H1 (cell line): ENCODE data around the gene PAOX. TPM values are rescaled to one million over a fixed set of nuclear protein-coding genes. Genes with fewer than 3 reads are reported as not detected.
A peak's percentile ranks its signal among the peaks of the same experiment; 100 is the strongest.

Experiments
- CTCF ChIA-PET: fragments of 300-600 bp; sonication (Branson Sonifier 250); formaldehyde crosslinking; loops from one replicate; lab custom pipeline; 2021; ENCODE audit not compliant: partially characterized antibody; lab: Charles Lee
- POLR2A ChIA-PET: fragments of 300-600 bp; sonication (Branson Sonifier 250); formaldehyde crosslinking; loops from one replicate; lab custom pipeline; 2021; ENCODE audit warnings: inconsistent platforms; ENCODE audit not compliant: partially characterized antibody; lab: Charles Lee
- DNase-seq, 2 experiments: peaks; one replicate each; pipeline versions ENCODE4 v3.0.0 to v3.0.0-alpha.2; 2010 to 2022; ENCODE audit warnings: low spot score in 2 of 2, low read depth in 1 of 2, mixed read lengths in 1 of 2
- FAIRE-seq: peaks from 2 replicates; lab custom pipeline; 2011; peaks lifted over from hg19 to GRCh38; lab: Jason Lieb, UNC
- H2AFZ ChIP-seq: 2 replicates; pipeline ENCODE4 v1.8.1; 2012; ENCODE audit warnings: low read length, inconsistent platforms
- H2AK5ac ChIP-seq: 2 replicates; pipeline ENCODE4 v1.6.1; 2013; ENCODE audit warnings: low read depth, low read length
- H2BK120ac ChIP-seq: replicated peaks from 2 replicates; pipeline ENCODE3; 2013; ENCODE audit warnings: low read depth, low read length, inconsistent platforms
- H2BK12ac ChIP-seq: 2 replicates; pipeline ENCODE4 v1.6.1; 2013; ENCODE audit warnings: low read depth, low read length
- H2BK15ac ChIP-seq: 2 replicates; pipeline ENCODE4 v1.6.1; 2013; ENCODE audit warnings: low read length
- H2BK20ac ChIP-seq: 2 replicates; pipeline ENCODE4 v1.6.1; 2013; ENCODE audit warnings: low read length
- H2BK5ac ChIP-seq: 2 replicates; pipeline ENCODE4 v1.6.1; 2013; ENCODE audit warnings: low read depth, low read length
- H3K14ac ChIP-seq: 2 replicates; pipeline ENCODE4 v1.6.1; 2013; ENCODE audit warnings: inconsistent platforms; ENCODE audit not compliant: insufficient read length
- H3K18ac ChIP-seq: 2 replicates; pipeline ENCODE4 v1.6.1; 2013; ENCODE audit warnings: low read length; ENCODE audit errors: extremely low read depth
- H3K23ac ChIP-seq: 2 replicates; pipeline ENCODE4 v1.6.1; 2013; ENCODE audit warnings: inconsistent platforms; ENCODE audit not compliant: insufficient read length
- H3K23me2 ChIP-seq: 2 replicates; pipeline ENCODE4 v1.6.1; 2013; ENCODE audit warnings: low read depth, low read length
- H3K27ac ChIP-seq: 2 replicates; pipeline ENCODE4 v1.6.1; 2011; ENCODE audit warnings: low read depth, low read length, inconsistent platforms
- H3K27me3 ChIP-seq, 4 experiments: replicated peaks in 1 of 4; 1 replicate in 1 of 4; 2 replicates in 3 of 4; pipeline versions ENCODE4 v1.6.1 to v1.8.1; 2011 to 2013; ENCODE audit warnings: low read length in 3 of 4, mild to moderate bottlenecking in 3 of 4, inconsistent platforms in 2 of 4, mixed read lengths in 2 of 4, moderate library complexity in 1 of 4; ENCODE audit not compliant: control insufficient read depth in 3 of 4, insufficient read depth in 3 of 4; ENCODE audit errors: extremely low read depth in 1 of 4
- H3K36me3 ChIP-seq, 4 experiments: 2 replicates each; pipeline versions ENCODE4 v1.6.1 to v1.8.1; 2011 to 2013; ENCODE audit warnings: mild to moderate bottlenecking in 4 of 4, low read length in 3 of 4, moderate library complexity in 2 of 4, control low read depth in 1 of 4, inconsistent platforms in 1 of 4; ENCODE audit not compliant: insufficient read depth in 4 of 4, control insufficient read depth in 2 of 4
- H3K4ac ChIP-seq: replicated peaks from 2 replicates; pipeline ENCODE3; 2013; ENCODE audit warnings: low read length, low read depth, mixed read lengths, inconsistent platforms; ENCODE audit not compliant: insufficient read length
- H3K4me1 ChIP-seq, 4 experiments: replicated peaks in 1 of 4; 1 replicate in 1 of 4; 2 replicates in 3 of 4; pipeline versions ENCODE4 v1.6.1 to v1.8.1; 2011 to 2013; ENCODE audit warnings: low read length in 3 of 4, inconsistent platforms in 2 of 4, mixed read lengths in 1 of 4; ENCODE audit not compliant: insufficient read depth in 4 of 4, control insufficient read depth in 3 of 4
- H3K4me2 ChIP-seq, 2 experiments: 2 replicates each; pipeline versions ENCODE4 v1.6.1 to v1.8.1; 2011 to 2013; ENCODE audit warnings: low read depth in 2 of 2, low read length in 2 of 2, control low read depth in 1 of 2, inconsistent platforms in 1 of 2, mild to moderate bottlenecking in 1 of 2; ENCODE audit not compliant: insufficient read depth in 1 of 2
- H3K4me3 ChIP-seq, 4 experiments: fragments of 200-600, 300-600 bp in 1 of 4; sonication (generic), shearing (Covaris generic), sonication (Bioruptor Twin) in 1 of 4; 2 replicates each; pipeline versions ENCODE4 v1.5.1 to v1.8.1; 2011 to 2016; ENCODE audit warnings: low read length in 4 of 4, low read depth in 3 of 4, control low read depth in 2 of 4, inconsistent platforms in 2 of 4, mild to moderate bottlenecking in 2 of 4, mixed read lengths in 1 of 4, moderate library complexity in 1 of 4; ENCODE audit not compliant: insufficient read depth in 2 of 4; ENCODE audit errors: extremely low read depth in 1 of 4
- H3K56ac ChIP-seq: replicated peaks from 2 replicates; pipeline ENCODE3; 2013; ENCODE audit warnings: low read depth, mild to moderate bottlenecking, mixed read lengths, low read length, inconsistent platforms; ENCODE audit not compliant: insufficient read length
- H3K79me1 ChIP-seq: 2 replicates; pipeline ENCODE4 v1.6.1; 2013; ENCODE audit warnings: low read depth, low read length, control low read depth
- H3K79me2 ChIP-seq, 2 experiments: 2 replicates each; pipeline versions ENCODE4 v1.6.1 to v1.8.1; 2012 to 2013; ENCODE audit warnings: low read length in 2 of 2, mild to moderate bottlenecking in 2 of 2, inconsistent platforms in 1 of 2; ENCODE audit not compliant: insufficient read depth in 2 of 2, control insufficient read depth in 1 of 2
- H3K9ac ChIP-seq, 4 experiments: replicated peaks in 1 of 4; 1 replicate in 1 of 4; 2 replicates in 3 of 4; pipeline versions ENCODE4 v1.6.1 to v1.8.1; 2011 to 2013; ENCODE audit warnings: low read depth in 3 of 4, low read length in 3 of 4, control low read depth in 2 of 4, mild to moderate bottlenecking in 2 of 4, moderate library complexity in 2 of 4, inconsistent platforms in 1 of 4; ENCODE audit errors: extremely low read depth in 1 of 4
- H3K9me3 ChIP-seq, 2 experiments: 2 replicates each; pipeline versions ENCODE4 v1.6.1 to v1.8.1; 2012 to 2013; ENCODE audit warnings: mild to moderate bottlenecking in 2 of 2, moderate library complexity in 2 of 2, control low read depth in 1 of 2, inconsistent platforms in 1 of 2, low read depth in 1 of 2, low read length in 1 of 2, mixed read lengths in 1 of 2; ENCODE audit not compliant: insufficient read depth in 2 of 2
- H4K20me1 ChIP-seq, 2 experiments: replicated peaks in 1 of 2; 2 replicates each; pipeline versions ENCODE3 to v1.8.1; 2011 to 2013; ENCODE audit warnings: inconsistent platforms in 2 of 2, low read length in 2 of 2, mild to moderate bottlenecking in 1 of 2; ENCODE audit not compliant: insufficient read depth in 2 of 2, control insufficient read depth in 1 of 2
- H4K5ac ChIP-seq: 2 replicates; pipeline ENCODE4 v1.6.1; 2013; ENCODE audit warnings: low read length, low read depth, mixed read lengths, inconsistent platforms; ENCODE audit not compliant: insufficient read length
- H4K8ac ChIP-seq: 2 replicates; pipeline ENCODE4 v1.8.0; 2013; ENCODE audit warnings: mild to moderate bottlenecking, moderate library complexity, low read length, inconsistent platforms; ENCODE audit not compliant: insufficient read depth; ENCODE audit errors: extremely low read depth
- H4K91ac ChIP-seq: replicated peaks from 2 replicates; pipeline ENCODE3; 2013; ENCODE audit warnings: low read length, mixed read lengths, inconsistent platforms; ENCODE audit not compliant: insufficient read length
- POLR2A ChIP-seq, 2 experiments: IDR thresholded peaks; 1 replicate in 1 of 2; 2 replicates in 1 of 2; pipeline ENCODE4 v1.6.1; 2011; ENCODE audit warnings: low read depth in 2 of 2, low read length in 2 of 2, mild to moderate bottlenecking in 2 of 2; ENCODE audit errors: control extremely low read depth in 1 of 2
- RFX5 ChIP-seq: IDR thresholded peaks from 2 replicates; pipeline ENCODE4 v1.6.1; 2011; ENCODE audit warnings: low read depth, low read length, improper control_type of control experiment, borderline replicate concordance
- WGBS, 2 experiments: shearing (Covaris generic) in 1 of 2; methylation state at CpG; one replicate each; pipeline versions ENCODE4 v1.1.6 to v1.1.7; 2013 to 2015; ENCODE audit warnings: low lambda C conversion rate in 2 of 2, mixed read lengths in 2 of 2, inconsistent platforms in 1 of 2, low coverage in 1 of 2, missing lambda C conversion rate in 1 of 2; ENCODE audit not compliant: insufficient replicate concordance in 2 of 2, insufficient coverage in 1 of 2, insufficient read length in 1 of 2; ENCODE audit errors: extremely low coverage in 1 of 2, missing lambda C conversion rate in 1 of 2; 5-methylcytosine and 5-hydroxymethylcytosine counted together
- polyA plus RNA-seq, 7 experiments: library from polyadenylated mRNA; depleted of rRNA in 3 of 7; stranded (reverse) in 5 of 7; unstranded in 2 of 7; fragments of >200 nt in 5 of 7; fragments of 200-250 nt in 2 of 7; gene quantifications; 1 replicate in 5 of 7; 2 replicates in 1 of 7; 4 replicates in 1 of 7; pipeline versions ENCODE4 v1.2.1 to v1.2.3, GENCODE V29; 2011 to 2013; ENCODE audit warnings: missing spikeins in 2 of 7, mixed read lengths in 2 of 7
- total RNA-seq: library from RNA; stranded (reverse); fragmentation: NEBNext Ultra II Directional; extraction: Animal tissue kit (Norgen Biotek cat#: 25700); gene quantifications from 2 replicates; pipeline ENCODE4 v1.2.1, GENCODE V29; 2021

Gene PAOX
- total and polyA plus RNA-seq, 2 of the 8 experiments (the other 6 are each of a cell fraction or from before 2014, with no cell fraction given): 3.7 to 4.3 TPM

DNA sequence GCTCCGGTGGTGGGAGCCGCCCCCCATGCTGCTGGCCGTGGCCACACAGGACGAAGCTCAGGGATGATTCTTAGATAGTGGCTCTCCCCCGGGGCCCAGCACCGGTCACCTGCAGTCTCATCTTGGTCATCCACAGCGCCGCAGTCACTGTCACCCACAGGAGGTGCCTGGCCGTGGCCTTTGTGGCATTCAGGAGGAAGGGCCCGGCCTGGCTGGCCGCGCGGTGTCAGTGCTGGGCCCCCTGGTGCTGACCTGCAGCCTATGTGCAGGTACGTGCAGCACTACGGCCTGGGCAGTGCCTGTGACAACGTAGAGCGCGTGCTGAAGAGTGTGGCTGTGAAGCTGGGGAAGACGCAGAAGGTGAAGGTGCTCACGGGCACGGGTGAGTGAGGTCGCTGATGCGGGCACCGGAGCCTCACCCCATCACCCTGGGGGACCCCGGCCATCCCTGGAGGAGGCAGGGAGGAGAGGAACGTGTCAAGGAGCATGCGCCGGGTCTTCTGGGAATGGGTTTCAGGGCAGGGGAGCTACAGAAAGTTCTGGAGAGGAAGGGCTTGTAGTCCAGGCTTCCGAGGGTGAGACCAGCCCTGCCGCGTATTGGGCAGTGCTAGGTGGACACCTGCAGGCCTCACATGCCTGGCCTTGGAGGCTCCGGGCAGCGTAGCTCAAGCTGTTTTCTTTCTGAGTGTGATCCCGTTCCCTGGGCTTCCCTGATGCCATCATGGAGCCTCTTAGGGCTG lies 40.3 kb downstream of the PAOX start:
- Histone ChIP-seq H2BK12ac (no peak overlapping the region), H2BK20ac (no peak overlapping the region), H3K14ac (no peak overlapping the region), H3K9me3 (peaks cover 0 to 10% of the 10 kb centered on the region in 2 experiments; a peak in 1 of 4 replicates), H3K79me1 (no peaks in the 10 kb centered on the region), H2BK5ac (no peak overlapping the region), H3K56ac (no peak overlapping the region), H3K4me1 (peaks cover 0 to 6% (median 0%) of the 10 kb centered on the region in 4 experiments; a peak in 2 of 7 replicates), H2BK15ac (no peak overlapping the region), H3K27me3 (peaks cover 0 to 3% (median under 1%) of the 10 kb centered on the region in 4 experiments; a peak in 2 of 7 replicates), H3K9ac (no peak overlapping the region), H3K79me2 (no peaks in the 10 kb centered on the region), H3K27ac (no peak overlapping the region), H4K5ac (no peak overlapping the region), H3K23ac (no peak overlapping the region), H4K20me1 (peaks cover 5 to 23% of the 10 kb centered on the region in 2 experiments), H2AK5ac (no peak overlapping the region), H4K8ac (peak overlapping the region; percentile 14; the same call in 1 of the 2 replicates), H4K91ac (no peak overlapping the region), H3K36me3 (peaks cover 0 to 14% (median 2%) of the 10 kb centered on the region in 4 experiments; a peak in 3 of 8 replicates), H3K4me2 (no peak overlapping the region), H3K23me2 (peaks cover 3% of the 10 kb centered on the region; the same call in 1 of the 2 replicates), H3K18ac (no peak overlapping the region), H2AFZ (no peak overlapping the region), H3K4ac (no peak overlapping the region), H2BK120ac (no peak overlapping the region), H3K4me3 (no peak overlapping the region)
- ChIA-PET POLR2A (interaction anchor here (0.9 to 2.0 kb wide), 4 partner anchors 18 to 154 kb away, joined by 3 to 5 read pairs (median 4); no protein-coding TSS in a partner anchor), CTCF (interaction anchor here (1.0 to 1.6 kb wide), 5 partner anchors 18 to 154 kb away, joined by 3 to 4 read pairs (median 3); no protein-coding TSS in a partner anchor)
- TF ChIP-seq RFX5 (no peak), POLR2A (IDR thresholded peaks at IDR 0.05; ENCODE audit: control extremely low read depth in 1 of 2, low read depth in 2 of 2, low read length in 2 of 2) (peak in 1 of 2 experiments; percentile 17; a peak in 1 of 3 replicates)
- DNase-seq (no peak), FAIRE-seq (no peak)
- WGBS, 2 experiments: 89% methylated on average over 31 of the region's 34 CpGs; no CpG with 5 or more reads in 1 of the 2 experiments
